ENCODE data around the gene CSTF1. TPM values are rescaled to one million over a fixed set of nuclear protein-coding genes. Genes with fewer than 3 reads are reported as not detected.

Gene CSTF1
- total and polyA plus RNA-seq, 2 of the 8 experiments (the other 6 are each of a cell fraction or from before 2014, with no cell fraction given), result 59.4 to 83.5 TPM

DNA sequence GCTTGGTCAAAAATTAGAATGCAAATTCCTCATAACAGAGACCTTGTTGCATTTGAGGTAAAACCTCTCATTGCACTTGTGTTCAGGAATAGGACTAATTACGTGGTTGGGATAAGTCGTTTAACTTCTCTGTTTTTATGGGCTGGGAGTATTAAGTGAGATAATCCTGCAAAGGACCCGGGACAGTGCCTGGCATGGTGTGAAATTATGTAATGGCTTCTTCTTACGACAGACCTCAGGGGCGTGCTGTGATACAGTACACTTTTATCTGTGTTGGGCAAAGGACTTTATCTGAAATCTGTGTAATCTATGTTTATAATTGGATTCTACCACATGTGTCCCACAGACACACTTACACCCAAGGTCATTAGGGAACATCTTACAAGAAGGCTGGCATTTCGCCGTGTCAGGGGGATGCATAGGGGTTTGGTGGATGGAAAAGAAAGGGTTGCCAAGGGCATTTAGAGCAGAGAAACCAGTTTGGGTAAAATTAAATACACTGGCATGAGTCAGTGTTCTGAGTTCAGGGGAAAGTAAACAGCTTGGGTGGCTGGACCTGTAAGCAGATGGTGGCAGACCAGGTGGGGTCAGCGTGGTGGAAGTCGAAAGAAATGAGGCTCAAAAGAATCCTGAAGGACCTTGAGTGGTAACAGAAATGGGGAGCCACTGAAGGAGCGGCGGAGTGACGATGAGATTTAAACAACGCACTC, 58.8 kb downstream of the CSTF1 start:
- POLR2A ChIA-PET (ENCODE audit: partially characterized antibody), result no interaction called here
- no peak overlapping the region for H3K56ac ChIP-seq (replicated peaks; ENCODE audit: insufficient read length, low read depth, low read length)
- H4K8ac ChIP-seq (ENCODE audit: extremely low read depth, insufficient read depth, low read length), result no peak overlapping the region
- H3K4me3 ChIP-seq (ENCODE audit: extremely low read depth in 1 of 4, insufficient read depth in 2 of 4, low read depth in 3 of 4, low read length in 4 of 4), result no peak overlapping the region
- H4K5ac ChIP-seq (ENCODE audit: insufficient read length, low read depth, low read length), result no peak overlapping the region
- H3K36me3 ChIP-seq (ENCODE audit: control insufficient read depth in 2 of 4, insufficient read depth in 4 of 4, low read length in 3 of 4), result no peaks in the 10 kb centered on the region
- no peak overlapping the region for H2BK5ac ChIP-seq (ENCODE audit: low read depth, low read length)
- no peak overlapping the region for H4K91ac ChIP-seq (replicated peaks; ENCODE audit: insufficient read length, low read length)
- peaks cover 2 to 3% of the 10 kb centered on the region in 2 experiments for H4K20me1 ChIP-seq (replicated peaks in 1 of 2; ENCODE audit: control insufficient read depth in 1 of 2, insufficient read depth in 2 of 2, low read length in 2 of 2)
- CTCF ChIA-PET (ENCODE audit: partially characterized antibody), result no interaction called here
- no peaks in the 10 kb centered on the region for H3K9me3 ChIP-seq (ENCODE audit: insufficient read depth in 2 of 2, low read depth in 1 of 2, low read length in 1 of 2)
- FAIRE-seq (no peak), DNase-seq (ENCODE audit: low read depth in 1 of 2, low spot score in 2 of 2) (no peak)
- no peak overlapping the region for H3K18ac ChIP-seq (ENCODE audit: extremely low read depth, low read length)
- no peak overlapping the region for H2AFZ ChIP-seq (ENCODE audit: low read length)
- no peak for TF ChIP-seq BACH1 (IDR thresholded peaks at IDR 0.05; ENCODE audit: low read length)
- no peak for TF ChIP-seq E2F6 (IDR thresholded peaks at IDR 0.05)
- TF ChIP-seq SIN3A (conservative IDR thresholded peaks at IDR 0.05 in 1 of 2, IDR thresholded peaks at IDR 0.05 in 1 of 2; ENCODE audit: low read depth in 1 of 2, low read length in 2 of 2), result no peak
- TF ChIP-seq CEBPB (IDR thresholded peaks at IDR 0.05; ENCODE audit: low read depth, low read length), result no peak
- no peak for TF ChIP-seq YY1 (IDR thresholded peaks at IDR 0.05; ENCODE audit: low read depth, low read length)
- TF ChIP-seq BCL11A (IDR thresholded peaks at IDR 0.05; ENCODE audit: low read depth in 2 of 2, low read length in 2 of 2), result no peak
- TF ChIP-seq GABPA (IDR thresholded peaks at IDR 0.05; ENCODE audit: borderline replicate concordance, insufficient read depth, low read length), result no peak
- TF ChIP-seq MAFK (IDR thresholded peaks at IDR 0.05; ENCODE audit: low read depth, low read length), result no peak
- TF ChIP-seq CREB1 (IDR thresholded peaks at IDR 0.05), result no peak
- no peak for TF ChIP-seq NRF1 (IDR thresholded peaks at IDR 0.05; ENCODE audit: low read depth, low read length)
- no peak for TF ChIP-seq GTF2F1 (IDR thresholded peaks at IDR 0.05; ENCODE audit: borderline replicate concordance, low read depth, low read length)
- H2BK15ac ChIP-seq (ENCODE audit: low read length), result no peak overlapping the region
- no peaks in the 10 kb centered on the region; a peak in 2 of 7 replicates for H3K27me3 ChIP-seq (replicated peaks in 1 of 4; ENCODE audit: control insufficient read depth in 3 of 4, extremely low read depth in 1 of 4, insufficient read depth in 3 of 4, low read length in 3 of 4)
- H3K27ac ChIP-seq (ENCODE audit: low read depth, low read length), result no peak overlapping the region
- H3K14ac ChIP-seq (ENCODE audit: insufficient read length), result no peak overlapping the region
- no peaks in the 10 kb centered on the region for H3K79me1 ChIP-seq (ENCODE audit: low read depth, low read length)
- no peaks in the 10 kb centered on the region for H3K23me2 ChIP-seq (ENCODE audit: low read depth, low read length)
- no peak overlapping the region for H3K9ac ChIP-seq (replicated peaks in 1 of 4; ENCODE audit: extremely low read depth in 1 of 4, low read depth in 3 of 4, low read length in 3 of 4)
- H3K23ac ChIP-seq (ENCODE audit: insufficient read length), result no peak overlapping the region
- 88% methylated on average over 13 of the region's 13 CpGs; no CpG with 5 or more reads in 1 of the 2 experiments for WGBS, 2 experiments (ENCODE audit: extremely low coverage in 1 of 2, insufficient coverage in 1 of 2, insufficient read length in 1 of 2, insufficient replicate concordance in 2 of 2, low coverage in 1 of 2, low lambda C conversion rate in 2 of 2, missing lambda C conversion rate in 1 of 2)
- H3K4me1 ChIP-seq (replicated peaks in 1 of 4; ENCODE audit: control insufficient read depth in 3 of 4, insufficient read depth in 4 of 4, low read length in 3 of 4), result peaks cover 0 to 5% (median 4%) of the 10 kb centered on the region in 4 experiments; a peak in 5 of 7 replicates
- H2BK20ac ChIP-seq (ENCODE audit: low read length), result no peak overlapping the region
- H3K4ac ChIP-seq (replicated peaks; ENCODE audit: insufficient read length, low read depth, low read length), result no peak overlapping the region
- no peak overlapping the region for H3K4me2 ChIP-seq (ENCODE audit: insufficient read depth in 1 of 2, low read depth in 2 of 2, low read length in 2 of 2)
- H2BK12ac ChIP-seq (ENCODE audit: low read depth, low read length), result no peak overlapping the region
- H3K79me2 ChIP-seq (ENCODE audit: control insufficient read depth in 1 of 2, insufficient read depth in 2 of 2, low read length in 2 of 2), result no peaks in the 10 kb centered on the region
- H2AK5ac ChIP-seq (ENCODE audit: low read depth, low read length), result no peak overlapping the region
- no peak overlapping the region for H2BK120ac ChIP-seq (replicated peaks; ENCODE audit: low read depth, low read length)
